H9 (cell line): Measurements from ENCODE around the gene HOXA2. TPM values are rescaled to one million over a fixed set of nuclear protein-coding genes. Genes with fewer than 3 reads are reported as not detected.

Source experiments
- DNase-seq: peaks from one replicate; pipeline ENCODE4 v3.0.0-alpha.2; 2017
- H2AFZ ChIP-seq: one replicate; pipeline ENCODE4 v1.6.1; 2013; ENCODE audit warnings: mild to moderate bottlenecking, low read length, control low read depth, moderate library complexity
- H2AK5ac ChIP-seq: 2 replicates; pipeline ENCODE4 v1.6.1; 2013; ENCODE audit warnings: low read length, control low read depth, mixed read lengths; ENCODE audit not compliant: insufficient read length
- H2BK120ac ChIP-seq: one replicate; pipeline ENCODE4 v1.6.1; 2013; ENCODE audit warnings: low read depth, mild to moderate bottlenecking, low read length, control low read depth, inconsistent platforms; ENCODE audit not compliant: poor library complexity, severe bottlenecking
- H2BK12ac ChIP-seq: 2 replicates; pipeline ENCODE4 v1.6.1; 2013; ENCODE audit warnings: low read length, control low read depth, mixed read lengths, low read depth; ENCODE audit not compliant: insufficient read length
- H2BK15ac ChIP-seq: 2 replicates; pipeline ENCODE4 v1.6.1; 2013; ENCODE audit warnings: low read depth, low read length, control low read depth
- H2BK20ac ChIP-seq: one replicate; pipeline ENCODE4 v1.6.1; 2013; ENCODE audit warnings: low read depth, mild to moderate bottlenecking, low read length, control low read depth, inconsistent platforms; ENCODE audit not compliant: poor library complexity, severe bottlenecking
- H2BK5ac ChIP-seq: 2 replicates; pipeline ENCODE4 v1.6.1; 2013; ENCODE audit warnings: low read length, control low read depth, mixed read lengths; ENCODE audit not compliant: insufficient read length
- H3K14ac ChIP-seq: 2 replicates; pipeline ENCODE4 v1.6.1; 2013; ENCODE audit warnings: low read length, control low read depth; ENCODE audit not compliant: insufficient read depth
- H3K18ac ChIP-seq: 2 replicates; pipeline ENCODE4 v1.6.1; 2013; ENCODE audit warnings: low read depth, mild to moderate bottlenecking, mixed read lengths, low read length, control low read depth; ENCODE audit not compliant: insufficient read length
- H3K23ac ChIP-seq: 2 replicates; pipeline ENCODE4 v1.6.1; 2013; ENCODE audit warnings: low read length, control low read depth, mixed read lengths, low read depth; ENCODE audit not compliant: insufficient read length
- H3K23me2 ChIP-seq: 2 replicates; pipeline ENCODE4 v1.6.1; 2013; ENCODE audit warnings: low read depth, mild to moderate bottlenecking, mixed read lengths, low read length, control low read depth; ENCODE audit not compliant: insufficient read length, poor library complexity, severe bottlenecking
- H3K27ac ChIP-seq: 2 replicates; pipeline ENCODE4 v1.5.1; 2013; ENCODE audit warnings: low read length, control low read depth, mixed read lengths, low read depth; ENCODE audit not compliant: insufficient read length
- H3K27me3 ChIP-seq: 2 replicates; pipeline ENCODE4 v1.6.1; 2013; ENCODE audit warnings: low read length, control low read depth, inconsistent platforms; ENCODE audit not compliant: insufficient read depth
- H3K4ac ChIP-seq: 2 replicates; pipeline ENCODE4 v1.6.1; 2013; ENCODE audit warnings: low read depth, mild to moderate bottlenecking, control low read depth, inconsistent platforms, low read length, moderate library complexity
- H3K4me1 ChIP-seq: 2 replicates; pipeline ENCODE4 v1.6.1; 2013; ENCODE audit warnings: low read length, control low read depth, inconsistent platforms; ENCODE audit not compliant: insufficient read depth
- H3K4me2 ChIP-seq: 2 replicates; pipeline ENCODE4 v1.6.1; 2013; ENCODE audit warnings: low read length, control low read depth, mixed read lengths; ENCODE audit not compliant: insufficient read length, insufficient read depth
- H3K56ac ChIP-seq: 2 replicates; pipeline ENCODE4 v1.6.1; 2013; ENCODE audit warnings: low read depth, mild to moderate bottlenecking, mixed read lengths, low read length, control low read depth; ENCODE audit not compliant: insufficient read length
- H3K79me1 ChIP-seq: 2 replicates; pipeline ENCODE4 v1.6.1; 2013; ENCODE audit warnings: low read depth, mild to moderate bottlenecking, moderate library complexity, low read length, control low read depth, inconsistent platforms; ENCODE audit not compliant: insufficient read depth, poor library complexity, severe bottlenecking
- H3K79me2 ChIP-seq: 2 replicates; pipeline ENCODE4 v1.6.1; 2013; ENCODE audit warnings: low read length, control low read depth, inconsistent platforms; ENCODE audit not compliant: insufficient read depth
- H3K9ac ChIP-seq: 2 replicates; pipeline ENCODE4 v1.6.1; 2013; ENCODE audit warnings: low read length, control low read depth, mixed read lengths; ENCODE audit not compliant: insufficient read length; ENCODE audit errors: extremely low read depth
- H3K9me3 ChIP-seq: one replicate; pipeline ENCODE4 v1.6.1; 2013; ENCODE audit warnings: low read depth, low read length, inconsistent platforms; ENCODE audit not compliant: control insufficient read depth
- H3T11ph ChIP-seq: one replicate; pipeline ENCODE4 v1.6.1; 2013; ENCODE audit warnings: mild to moderate bottlenecking, low read length, control low read depth, inconsistent platforms
- H4K20me1 ChIP-seq: one replicate; pipeline ENCODE4 v1.6.1; 2013; ENCODE audit not compliant: control insufficient read depth, insufficient read length, insufficient read depth
- H4K5ac ChIP-seq: 2 replicates; pipeline ENCODE4 v1.6.1; 2013; ENCODE audit warnings: low read depth, mild to moderate bottlenecking, mixed read lengths, low read length, control low read depth; ENCODE audit not compliant: insufficient read length
- H4K8ac ChIP-seq: replicated peaks from 2 replicates; pipeline ENCODE4 v1.6.1; 2013; ENCODE audit warnings: low read length, control low read depth, mixed read lengths, low read depth; ENCODE audit not compliant: insufficient read length
- H4K91ac ChIP-seq: 2 replicates; pipeline ENCODE4 v1.6.1; 2013; ENCODE audit warnings: low read depth, mild to moderate bottlenecking, moderate library complexity, mixed read lengths, low read length, control low read depth; ENCODE audit not compliant: insufficient read length
- H3K27ac Mint-ChIP-seq, 3 experiments: 2 replicates in 2 of 3; 3 replicates in 1 of 3; pipeline ENCODE4 v1.8.0; 2020 to 2021; ENCODE audit warnings: mixed read lengths in 3 of 3, mild to moderate bottlenecking in 1 of 3, moderate library complexity in 1 of 3
- H3K27me3 Mint-ChIP-seq: 2 replicates; pipeline ENCODE4 v1.8.0; 2021; ENCODE audit warnings: low read depth, mild to moderate bottlenecking, moderate library complexity, mixed read lengths
- H3K36me3 Mint-ChIP-seq, 3 experiments: 2 replicates in 2 of 3; 3 replicates in 1 of 3; pipeline ENCODE4 v1.8.0; 2020 to 2021; ENCODE audit warnings: low read depth in 3 of 3, mixed read lengths in 3 of 3; ENCODE audit not compliant: insufficient read depth in 1 of 3
- H3K4me1 Mint-ChIP-seq, 2 experiments: 2 replicates each; pipeline ENCODE4 v1.8.0; 2020; ENCODE audit warnings: mixed read lengths in 2 of 2
- H3K4me3 Mint-ChIP-seq, 2 experiments: 2 replicates in 1 of 2; 3 replicates in 1 of 2; pipeline ENCODE4 v1.8.0; 2020 to 2021; ENCODE audit warnings: mild to moderate bottlenecking in 2 of 2, mixed read lengths in 2 of 2, moderate library complexity in 1 of 2
- H3K9me3 Mint-ChIP-seq, 2 experiments: 2 replicates in 1 of 2; 3 replicates in 1 of 2; pipeline ENCODE4 v1.8.0; 2020; ENCODE audit warnings: mild to moderate bottlenecking in 2 of 2, mixed read lengths in 2 of 2, moderate library complexity in 1 of 2
- CTCF ChIP-seq: fragments of 200-600 bp; sonication (generic); conservative IDR thresholded peaks from 3 replicates; pipeline ENCODE4 v1.8.0; 2021; ENCODE audit warnings: antibody characterized with exemption, mild to moderate bottlenecking
- WGBS: extraction: QIAGEN DNeasy Blood & Tissue Kit; methylation state at CpG from one replicate; pipeline ENCODE4 v1.1.7; 2013; ENCODE audit warnings: missing lambda C conversion rate, low lambda C conversion rate, mixed read lengths; ENCODE audit not compliant: insufficient read length; ENCODE audit errors: extremely low coverage; 5-methylcytosine and 5-hydroxymethylcytosine counted together
- total RNA-seq: library from RNA; stranded (reverse); gene quantifications from 2 replicates; pipeline ENCODE4 v1.2.1, GENCODE V29; 2021

Gene HOXA2
- total RNA-seq, 1 experiment from 2014 or later, result not detected

GRCh38 chr7:27126596-27127327 is 24.3 kb upstream of the HOXA2 start:
- Mint-ChIP-seq H3K36me3 (no peaks in the 10 kb centered on the region; a peak in 1 of 7 replicates), H3K27ac (no peak overlapping the region), H3K4me3 (no peak overlapping the region), H3K9me3 (peaks cover 8 to 9% of the 10 kb centered on the region in 2 experiments; a peak in 4 of 5 replicates), H3K27me3 (peaks cover 97% of the 10 kb centered on the region), H3K4me1 (peaks cover 0 to 10% of the 10 kb centered on the region in 2 experiments; a peak in 1 of 4 replicates)
- Histone ChIP-seq H2AK5ac (no peak overlapping the region), H3K79me1 (no peaks in the 10 kb centered on the region), H3K23ac (no peak overlapping the region), H4K91ac (no peak overlapping the region), H3K9me3 (no peaks in the 10 kb centered on the region), H3K79me2 (no peaks in the 10 kb centered on the region), H3K4me2 (no peak overlapping the region), H3K4ac (no peak overlapping the region), H2BK5ac (no peak overlapping the region), H4K20me1 (peaks cover 2% of the 10 kb centered on the region), H3K4me1 (no peaks in the 10 kb centered on the region), H3K56ac (no peak overlapping the region), H2BK15ac (no peak overlapping the region), H4K8ac (no peak overlapping the region), H2BK120ac (no peak overlapping the region), H3K27ac (no peak overlapping the region), H3K9ac (no peak overlapping the region), H3T11ph (no peak overlapping the region), H2AFZ (no peak overlapping the region), H3K27me3 (peaks cover 95% of the 10 kb centered on the region), H3K23me2 (no peaks in the 10 kb centered on the region), H2BK20ac (no peak overlapping the region), H3K14ac (no peak overlapping the region), H2BK12ac (no peak overlapping the region), H3K18ac (no peak overlapping the region), H4K5ac (no peak overlapping the region)
- TF ChIP-seq CTCF, result no peak
- WGBS, result no CpG with 5 or more reads among the region's 3 CpGs
- DNase-seq, result no peak
